Tibial artery (tissue), 4 donors: ENCODE measurements around the gene PNPLA8.

Source experiments
- DNase-seq, 2 donors: peaks; one replicate each; pipeline ENCODE4 v3.0.0-alpha.2; 2019
- H3K27ac ChIP-seq, 2 donors: fragments of 200-600 bp; sonication (generic) in 1 of 2; 1 replicate in 1 of 2; 2 replicates in 1 of 2; pipeline ENCODE4 v1.5.1; 2018 to 2019; ENCODE audit warnings: mild to moderate bottlenecking in 1 of 2
- H3K27me3 ChIP-seq, 2 donors: fragments of 200-600 bp; sonication (generic) in 1 of 2; one replicate each; pipeline versions ENCODE4 v1.5.1 to v1.6.0; 2016 to 2019
- H3K36me3 ChIP-seq, 3 donors: fragments of 200-600 bp; sonication (generic) in 2 of 3; one replicate each; pipeline ENCODE4 v1.5.1; 2016 to 2019; ENCODE audit warnings: mild to moderate bottlenecking in 2 of 3
- H3K4me1 ChIP-seq, 4 donors: fragments of 200-600 bp; sonication (generic) in 2 of 4; 1 replicate in 3 of 4; 2 replicates in 1 of 4; pipeline ENCODE4 v1.5.1; 2016 to 2019
- H3K4me3 ChIP-seq, 2 donors: fragments of 200-600 bp; sonication (generic) in 1 of 2; 1 replicate in 1 of 2; 2 replicates in 1 of 2; pipeline ENCODE4 v1.5.1; 2018 to 2019; ENCODE audit warnings: mild to moderate bottlenecking in 2 of 2
- H3K9me3 ChIP-seq, 3 donors: fragments of 200-600 bp; sonication (generic) in 1 of 3; one replicate each; pipeline ENCODE4 v1.5.1; 2016 to 2019
- CTCF ChIP-seq, 2 experiments: fragments of 200-600 bp in 1 of 2; fragments of 450-650 bp in 1 of 2; IDR thresholded peaks; one replicate each; pipeline ENCODE4 v1.5.1; 2017 to 2019; ENCODE audit warnings: antibody characterized with exemption in 2 of 2, mild to moderate bottlenecking in 1 of 2, moderate library complexity in 1 of 2
- intact Hi-C: fragments of 100-400 bp; cut with DNase I; formaldehyde crosslinking; loops from one replicate; pipeline ENCODE4 v1.15.0; 2023; ENCODE audit warnings: low total_unique reads

The PNPLA8 gene

GRCh38 chr7:108434010-108434409 is 91.9 kb downstream of the PNPLA8 start:
- DNase-seq = no peak
- intact Hi-C loops = no loop called here
- Histone ChIP-seq H3K9me3 (no peaks in the 10 kb centered on the region), H3K27me3 (no peaks in the 10 kb centered on the region), H3K4me1 (no peaks in the 10 kb centered on the region), H3K36me3 (no peaks in the 10 kb centered on the region), H3K4me3 (no peak overlapping the region), H3K27ac (no peak overlapping the region)
- no peak for TF ChIP-seq CTCF (IDR thresholded peaks at IDR 0.05)

GRCh38 chr7:108431099-108431498 is 94.8 kb downstream of the PNPLA8 start:
- H3K36me3 ChIP-seq = no peaks in the 10 kb centered on the region

GRCh38 chr7:108430664-108431063 is 95.3 kb downstream of the PNPLA8 start:
- H3K4me1 ChIP-seq = no peaks in the 10 kb centered on the region

More at GRCh38 chr7:108431099-108431498, 94.8 kb downstream of the PNPLA8 start:
- no peaks in the 10 kb centered on the region for H3K27me3 ChIP-seq
- TF ChIP-seq CTCF (IDR thresholded peaks at IDR 0.05) = no peak
- intact Hi-C loops = no loop called here
- H3K4me3 ChIP-seq = no peak overlapping the region
- no peaks in the 10 kb centered on the region for H3K4me1 ChIP-seq
- H3K27ac ChIP-seq = no peak overlapping the region
- DNase-seq = no peak
- no peaks in the 10 kb centered on the region for H3K9me3 ChIP-seq

GRCh38 chr7:108427766-108428165 is 98.2 kb downstream of the PNPLA8 start:
- no peak for DNase-seq
- no peaks in the 10 kb centered on the region for H3K9me3 ChIP-seq
- no peaks in the 10 kb centered on the region for H3K27me3 ChIP-seq
- H3K4me3 ChIP-seq = no peak overlapping the region
- intact Hi-C loops = no loop called here
- H3K27ac ChIP-seq = no peak overlapping the region
- no peaks in the 10 kb centered on the region for H3K36me3 ChIP-seq
- no peak for TF ChIP-seq CTCF (IDR thresholded peaks at IDR 0.05)
- no peaks in the 10 kb centered on the region for H3K4me1 ChIP-seq

More at GRCh38 chr7:108430664-108431063, 95.3 kb downstream of the PNPLA8 start:
- no peaks in the 10 kb centered on the region for H3K27me3 ChIP-seq
- H3K27ac ChIP-seq = no peak overlapping the region
- intact Hi-C loops = no loop called here
- H3K4me3 ChIP-seq = no peak overlapping the region
- no peaks in the 10 kb centered on the region for H3K9me3 ChIP-seq
- TF ChIP-seq CTCF (IDR thresholded peaks at IDR 0.05) = no peak
- no peaks in the 10 kb centered on the region for H3K36me3 ChIP-seq
- DNase-seq = no peak

- Histone ChIP-seq H3K4me3 (no peak overlapping the region), H3K9me3 (no peaks in the 10 kb centered on the region), H3K36me3 (no peaks in the 10 kb centered on the region), H3K27me3 (no peaks in the 10 kb centered on the region), H3K27ac (no peak overlapping the region), H3K4me1 (no peaks in the 10 kb centered on the region)
- no peak for TF ChIP-seq CTCF (IDR thresholded peaks at IDR 0.05)
- intact Hi-C loops = no loop called here
- no peak for DNase-seq
Observed at GRCh38 chr7:108425714-108426275, 100.1 kb downstream of the PNPLA8 start.

- DNase-seq = no peak
- Histone ChIP-seq H3K27ac (no peak overlapping the region), H3K4me1 (no peaks in the 10 kb centered on the region), H3K27me3 (no peaks in the 10 kb centered on the region), H3K4me3 (no peak overlapping the region), H3K36me3 (no peaks in the 10 kb centered on the region), H3K9me3 (no peaks in the 10 kb centered on the region)
- no peak for TF ChIP-seq CTCF (IDR thresholded peaks at IDR 0.05)
- intact Hi-C loops = no loop called here
Observed at GRCh38 chr7:108424013-108424412, 101.9 kb downstream of the PNPLA8 start.
